GM21825 (cell line): ENCODE measurements around the gene SHISA7.

Experiments used
- ATAC-seq: cut with Tn5 transposase; IDR thresholded peaks from one replicate; pipeline ENCODE4 v1.9.1; 2021; ENCODE audit warnings: mild to moderate bottlenecking, moderate library complexity; ENCODE audit not compliant: unreplicated experiment

SHISA7 gene

DNA sequence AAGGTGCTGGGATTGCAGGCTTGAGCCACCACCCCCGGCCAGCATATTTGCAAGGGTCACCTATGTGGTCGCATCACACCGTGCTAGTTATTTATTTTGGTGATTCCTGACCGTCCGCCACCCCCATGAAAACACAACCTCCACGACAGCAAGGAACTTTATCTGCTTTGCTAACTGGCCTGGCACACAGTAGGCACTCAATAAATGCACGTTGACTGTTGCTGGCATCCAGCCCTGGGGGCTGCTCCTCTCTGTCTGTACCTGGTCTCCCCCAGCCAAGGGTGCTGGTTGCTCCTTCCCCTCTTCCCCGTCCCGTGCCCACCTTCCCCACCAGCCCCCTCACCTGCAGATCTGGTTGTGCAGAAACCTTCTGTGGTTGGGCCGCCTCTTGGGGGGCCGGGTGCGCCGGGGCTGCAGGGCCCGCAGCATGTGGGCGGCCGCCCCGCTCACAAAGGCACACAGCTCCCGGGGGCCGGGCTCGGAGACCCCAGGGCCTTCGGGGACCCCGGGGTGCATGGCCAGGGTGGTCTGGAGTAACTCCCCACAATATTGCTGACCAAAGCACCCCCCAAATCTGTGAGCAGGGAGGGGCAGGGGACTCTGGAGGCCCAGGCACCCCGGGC is 21.1 kb upstream of the SHISA7 start:
- ATAC-seq, result no peak

DNA sequence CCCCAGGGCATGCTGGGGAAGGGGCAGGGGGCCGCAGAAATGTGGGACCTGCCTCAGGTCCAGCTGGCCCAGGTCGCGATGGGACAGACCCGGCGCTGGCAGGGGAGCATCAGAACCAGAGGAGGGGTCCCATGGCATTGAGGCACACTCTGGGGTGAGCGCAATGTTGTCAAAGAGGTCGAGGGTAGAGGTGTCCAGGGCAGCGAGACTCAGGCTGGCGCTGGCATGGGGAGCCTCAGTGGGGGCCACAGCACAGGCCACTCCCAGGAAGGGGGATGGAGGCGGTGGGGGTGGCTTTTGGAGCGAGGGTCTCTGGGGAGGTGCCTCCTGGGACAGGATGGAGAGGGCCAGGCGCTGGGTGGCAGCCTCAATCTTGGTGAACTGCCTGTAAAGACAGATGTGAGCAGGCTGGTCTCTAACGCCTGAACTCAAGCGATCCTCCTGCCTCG is 20.5 kb upstream of the SHISA7 start:
- no peak for ATAC-seq

DNA sequence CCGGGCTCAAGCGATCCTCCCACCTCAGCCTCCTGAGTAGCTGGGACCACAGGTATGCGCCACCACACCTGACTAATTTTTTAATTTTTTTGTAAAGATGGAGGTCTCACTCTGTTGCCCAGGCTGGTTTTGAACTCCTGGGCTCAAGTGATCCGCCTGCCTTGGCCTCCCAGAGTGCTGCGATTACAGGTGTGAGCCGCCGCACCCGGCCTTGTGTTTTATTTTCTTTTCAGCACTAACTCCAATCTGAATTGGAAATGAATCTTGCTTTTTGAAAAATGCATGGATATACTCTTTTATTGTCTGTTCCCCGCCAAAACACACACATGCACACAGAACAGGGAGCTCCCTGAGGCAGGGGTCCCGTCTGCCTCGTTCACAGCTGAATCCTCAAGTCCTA is 19.6 kb upstream of the SHISA7 start:
- ATAC-seq, result no peak

DNA sequence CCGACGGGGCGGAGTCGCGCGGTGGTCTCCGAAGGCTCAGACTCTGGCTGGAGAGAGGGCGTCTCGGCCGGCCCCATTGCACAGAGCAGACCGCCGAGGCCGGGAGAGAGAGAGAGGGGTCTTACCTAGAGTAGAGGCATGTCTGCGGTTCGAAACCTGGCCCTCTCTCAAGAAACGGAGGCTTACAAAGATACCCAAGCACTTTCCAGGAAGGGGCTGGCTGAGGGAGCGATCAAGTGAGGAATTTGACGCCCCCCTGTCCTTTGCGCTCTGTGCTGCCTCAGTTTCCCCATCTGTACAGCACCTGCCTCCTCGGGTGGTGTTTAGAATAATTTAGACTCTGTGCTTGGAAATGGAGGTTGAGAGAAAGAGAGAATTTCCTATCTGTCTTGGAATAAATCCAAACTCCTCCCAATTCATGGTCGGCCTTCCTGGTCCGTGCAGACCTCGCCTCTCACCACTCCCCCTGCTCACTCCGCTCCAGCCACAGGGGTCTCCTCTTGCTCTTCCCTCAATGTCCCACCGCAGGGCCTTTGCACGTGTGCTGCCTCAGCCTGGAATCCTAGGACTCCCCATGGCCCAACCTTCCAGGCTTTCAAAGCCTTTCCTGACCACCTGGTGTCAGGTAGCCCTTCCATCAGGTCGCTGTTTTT is 19.0 kb upstream of the SHISA7 start:
- ATAC-seq, result no peak

DNA sequence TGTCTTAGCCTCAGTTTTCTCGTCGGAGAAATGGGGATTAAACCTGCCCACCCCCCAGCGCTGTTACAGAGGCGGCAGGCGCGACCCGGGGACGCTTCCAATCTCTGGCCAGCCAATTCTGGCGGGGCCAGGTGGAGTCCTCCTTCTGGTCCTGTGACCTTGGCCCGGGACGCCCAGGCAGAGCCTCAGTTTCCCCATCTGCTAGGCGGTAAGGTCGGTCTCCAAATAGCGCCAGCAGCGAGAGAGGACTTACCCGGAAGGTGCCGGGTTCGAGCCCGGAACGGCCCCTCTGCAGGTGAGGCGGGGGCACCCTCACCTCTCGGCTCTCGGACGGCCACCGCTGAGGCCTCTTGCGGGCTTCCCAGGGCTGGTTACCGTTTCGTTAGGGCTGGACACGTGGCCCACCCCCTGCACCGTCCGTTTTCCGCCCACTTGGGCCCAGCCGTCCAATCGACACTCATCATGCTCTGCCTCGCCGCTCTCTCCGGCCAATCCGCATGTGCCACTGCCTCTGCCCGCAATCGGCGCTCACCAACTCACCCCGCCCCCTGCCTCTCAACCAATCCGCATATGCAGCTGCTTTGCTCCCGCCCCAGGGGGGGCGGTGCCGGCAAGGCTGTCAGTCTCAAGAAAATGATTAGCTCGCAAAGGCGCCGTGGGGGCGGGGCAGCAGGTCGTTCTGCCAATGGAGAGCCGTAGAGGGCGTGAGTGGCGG is 18.3 kb upstream of the SHISA7 start, which contains the start of gene ISOC2:
Gene ISOC2, minus strand, starts transcription at position 384 of the 715 bp plus-strand sequence. CDS start 5,156 bp downstream, outside the sequence.
- ATAC-seq, result peak; percentile 84

DNA sequence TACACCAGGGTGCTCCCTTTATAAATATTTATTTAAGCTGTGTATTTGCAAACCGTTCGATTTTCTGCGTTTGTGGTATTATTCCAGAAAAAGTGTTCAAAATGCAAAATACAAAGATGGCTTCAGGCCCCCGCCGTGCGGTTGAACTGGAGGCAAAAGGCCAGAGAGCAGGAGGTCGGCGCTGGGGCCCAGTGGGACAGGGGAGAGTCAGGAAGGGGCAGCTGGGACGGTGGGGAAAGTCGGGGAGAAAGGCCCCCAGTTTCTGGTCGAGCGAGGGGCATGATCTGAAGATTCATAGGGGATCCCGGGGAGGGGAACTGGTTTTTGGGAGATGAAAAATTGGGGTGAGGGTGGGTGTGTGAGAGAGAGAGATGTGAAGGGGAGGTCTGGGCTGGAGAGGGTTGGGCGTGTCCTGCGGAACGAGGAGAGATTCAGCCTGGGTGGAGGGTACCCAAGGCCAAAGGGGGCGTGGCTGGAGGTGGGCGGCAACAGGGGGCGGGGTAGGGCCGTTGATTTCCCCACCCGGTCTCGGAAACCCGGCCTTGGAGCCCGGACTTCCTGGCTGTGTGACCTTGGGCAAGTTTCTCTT is 17.7 kb upstream of the SHISA7 start:
- no peak for ATAC-seq

DNA sequence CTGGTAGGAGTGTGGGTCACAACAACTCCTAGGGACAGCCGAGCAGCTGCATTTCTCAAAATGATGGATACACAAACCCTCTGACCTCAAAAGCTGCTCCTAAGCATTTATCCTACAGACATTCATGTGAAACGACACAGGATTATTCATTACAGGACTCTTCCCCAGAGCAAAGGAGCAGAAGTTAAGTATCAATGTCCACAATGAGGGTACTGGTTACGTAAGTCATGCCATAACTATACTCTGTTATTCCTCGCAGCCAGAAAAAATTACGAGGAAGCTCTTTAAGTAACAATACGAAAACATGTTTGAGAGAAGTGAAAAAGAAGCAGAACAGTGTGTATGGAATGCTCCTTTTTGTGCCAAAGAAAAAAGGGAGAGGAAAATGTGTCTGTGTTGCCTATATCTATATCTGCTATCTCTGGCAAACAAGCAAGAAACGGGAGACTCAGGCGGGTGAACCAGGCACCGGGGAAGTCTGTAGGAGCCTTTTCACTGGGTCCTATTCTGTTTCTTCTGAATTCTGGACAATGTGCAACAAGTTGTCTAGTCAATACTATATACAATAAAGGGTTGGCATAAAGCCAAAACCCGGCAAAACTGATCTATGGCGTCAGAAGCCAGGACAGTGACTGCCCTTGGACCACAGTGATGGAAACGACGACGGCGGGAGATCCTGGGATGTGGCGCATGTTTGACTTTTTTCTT is 17.0 kb upstream of the SHISA7 start:
- ATAC-seq, result no peak

DNA sequence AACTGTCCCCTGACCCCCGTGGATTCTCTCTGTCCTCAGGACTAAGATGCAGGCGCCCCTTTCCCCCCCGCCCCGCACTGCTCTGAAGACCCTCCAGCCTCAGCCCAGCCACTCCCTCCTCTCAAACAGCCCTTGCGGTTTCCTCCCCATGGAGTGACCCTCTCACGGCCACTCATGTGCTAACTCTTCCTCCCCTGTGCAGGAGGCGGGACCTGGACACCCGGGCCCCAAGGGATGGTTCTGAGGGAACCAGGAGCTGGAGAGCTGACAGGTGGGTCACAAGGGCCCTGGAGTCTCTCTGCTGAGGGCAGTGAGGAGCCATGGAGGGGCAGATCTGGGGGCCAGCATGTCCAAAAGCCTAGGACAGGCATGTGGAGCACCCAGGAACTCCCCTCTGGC is 16.4 kb upstream of the SHISA7 start:
- ATAC-seq, result no peak

DNA sequence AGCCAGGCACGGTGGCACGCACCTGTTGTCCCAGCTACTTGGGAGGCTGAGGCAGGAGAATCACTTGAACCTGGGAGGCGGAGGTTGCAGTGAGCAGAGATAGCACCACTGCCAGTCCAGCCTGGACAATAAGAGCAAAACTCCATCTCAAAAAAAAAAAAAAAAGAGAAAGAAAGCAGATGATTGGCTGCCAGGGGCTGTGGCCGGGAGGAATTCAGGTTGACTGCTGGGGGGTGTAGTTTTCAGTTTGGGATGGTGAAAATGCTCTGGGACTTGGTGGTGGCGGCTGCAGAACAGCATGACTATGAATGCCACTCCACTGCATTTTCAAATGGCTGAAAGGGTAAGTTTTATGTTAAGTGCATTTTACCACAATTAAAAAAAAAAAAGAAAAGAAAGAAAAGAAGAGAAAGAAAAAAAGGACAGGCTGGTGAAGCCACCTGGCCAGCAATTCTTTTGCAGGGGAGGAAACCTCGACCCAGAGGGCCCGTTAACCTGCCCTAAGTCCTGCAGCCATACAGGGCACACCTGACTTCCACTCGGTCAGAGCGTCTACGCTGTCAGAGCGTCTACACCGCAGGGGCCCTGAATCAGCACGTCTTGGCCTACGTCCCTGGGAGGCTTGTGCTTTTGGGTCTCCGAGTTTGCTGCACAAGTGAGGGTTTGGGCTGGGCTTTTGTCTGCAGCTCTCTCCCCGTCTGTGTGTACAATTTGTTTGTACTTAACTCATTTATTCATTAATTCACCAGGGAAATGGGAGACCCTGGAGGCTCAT is 14.8 kb upstream of the SHISA7 start:
- no peak for ATAC-seq

DNA sequence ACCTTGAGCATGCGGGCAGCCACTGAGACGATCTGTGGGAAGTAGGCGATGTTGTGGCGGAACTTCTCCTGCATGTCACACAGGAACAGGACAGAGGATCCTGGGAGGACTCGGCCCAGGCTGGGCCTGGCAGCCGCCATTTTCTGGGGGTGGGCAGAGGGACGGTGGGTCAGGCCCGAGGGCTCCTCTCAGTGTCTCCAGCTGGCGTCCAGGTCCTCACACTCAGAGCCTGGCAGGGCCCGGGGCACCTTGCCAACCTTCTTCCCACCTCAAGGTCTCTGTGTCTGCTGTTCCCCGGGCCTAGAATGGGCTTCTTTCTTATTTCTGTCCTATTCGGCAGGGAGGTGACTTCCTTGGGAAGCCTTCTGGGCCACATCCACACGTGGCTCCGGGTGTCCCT is 13.2 kb upstream of the SHISA7 start:
- no peak for ATAC-seq

DNA sequence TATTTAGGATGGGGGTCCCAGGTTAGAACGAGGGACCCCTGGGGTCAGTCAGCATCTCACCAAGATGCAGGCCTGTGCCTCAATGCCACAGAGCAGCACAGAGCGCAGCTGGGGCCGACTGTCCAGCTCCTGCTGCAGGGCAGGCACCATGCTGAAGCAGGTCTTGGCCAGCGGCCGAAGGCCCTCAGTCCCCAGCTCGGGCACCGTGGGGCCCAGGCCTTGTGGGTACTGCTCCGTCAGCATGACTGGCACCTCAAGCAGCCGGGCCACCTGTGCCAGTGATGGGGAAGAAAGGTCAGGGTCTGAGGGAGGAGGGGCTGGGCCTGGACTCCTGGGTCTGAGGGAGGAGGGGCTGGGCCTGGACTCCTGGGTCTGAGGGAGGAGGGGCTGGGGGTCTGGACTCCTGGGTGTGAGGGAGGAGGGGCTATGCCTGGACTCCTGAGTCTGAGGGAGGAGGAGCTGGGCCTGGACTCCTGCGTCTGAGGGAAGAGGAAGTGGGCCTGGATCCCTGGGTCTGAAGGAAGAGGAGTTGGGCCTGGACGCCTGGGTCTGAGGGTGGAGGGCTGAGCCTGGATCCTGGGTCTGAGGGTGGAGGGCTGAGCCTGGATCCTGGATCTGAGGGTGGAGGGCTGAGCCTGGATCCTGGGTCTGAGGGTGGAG is 12.6 kb upstream of the SHISA7 start:
- ATAC-seq, result no peak

DNA sequence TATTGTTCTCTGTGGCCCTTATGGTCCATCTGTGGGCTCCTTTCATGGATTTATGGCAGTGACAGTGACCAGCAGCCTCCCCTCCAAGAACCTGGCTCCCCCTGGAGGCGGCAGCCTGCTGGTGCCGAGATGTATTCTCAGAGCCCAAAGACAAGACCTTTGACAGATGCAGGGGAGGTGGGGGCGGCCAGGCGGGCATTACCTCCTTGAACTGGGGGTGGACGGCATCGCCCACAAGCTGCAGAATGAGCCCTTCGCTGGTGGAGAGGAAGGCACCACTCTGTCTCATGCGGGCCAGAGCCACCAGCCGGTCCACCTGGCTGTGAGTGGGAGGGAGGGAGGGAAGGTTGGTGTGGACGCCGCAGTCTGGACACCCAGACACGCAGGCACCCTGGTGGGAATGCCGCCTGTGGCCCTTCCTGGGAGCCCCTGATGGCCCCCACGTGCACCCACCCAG is 11.7 kb upstream of the SHISA7 start:
- no peak for ATAC-seq

DNA sequence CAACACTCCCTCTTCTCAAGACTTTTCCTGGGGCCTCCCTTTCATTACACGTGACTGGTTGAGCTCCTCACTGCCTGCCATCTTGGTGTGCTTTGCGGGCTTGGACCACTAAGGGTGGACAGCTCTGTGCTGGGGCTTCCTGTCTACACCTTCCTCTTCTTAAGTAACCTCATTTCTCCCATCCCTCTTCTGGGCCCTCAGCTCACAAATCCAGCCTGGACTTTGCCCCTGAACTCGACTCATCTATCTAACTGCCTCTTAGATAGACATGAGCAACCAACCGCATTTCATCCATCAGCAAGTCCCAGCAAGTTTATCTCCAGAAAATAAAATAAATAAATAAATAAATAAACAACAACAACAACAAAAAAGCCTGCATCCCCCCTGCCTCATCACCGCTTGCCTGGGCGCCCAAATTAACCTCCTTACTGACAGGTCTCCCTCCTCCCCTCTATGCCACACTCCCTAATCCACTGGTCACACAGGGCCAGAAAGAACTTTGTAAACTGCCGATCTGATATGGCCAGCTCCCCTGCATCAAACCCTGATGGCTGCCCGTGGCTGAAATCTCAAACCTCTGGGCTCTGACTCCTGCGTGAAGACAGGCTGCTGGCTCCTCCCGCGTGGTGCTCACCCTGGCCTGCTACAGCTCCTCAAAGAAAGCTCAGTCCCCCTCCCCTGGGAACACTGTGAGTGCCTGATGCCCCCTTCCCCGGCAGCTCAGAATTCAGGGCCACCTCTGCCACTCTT is 10.6 kb upstream of the SHISA7 start:
- ATAC-seq, result no peak

DNA sequence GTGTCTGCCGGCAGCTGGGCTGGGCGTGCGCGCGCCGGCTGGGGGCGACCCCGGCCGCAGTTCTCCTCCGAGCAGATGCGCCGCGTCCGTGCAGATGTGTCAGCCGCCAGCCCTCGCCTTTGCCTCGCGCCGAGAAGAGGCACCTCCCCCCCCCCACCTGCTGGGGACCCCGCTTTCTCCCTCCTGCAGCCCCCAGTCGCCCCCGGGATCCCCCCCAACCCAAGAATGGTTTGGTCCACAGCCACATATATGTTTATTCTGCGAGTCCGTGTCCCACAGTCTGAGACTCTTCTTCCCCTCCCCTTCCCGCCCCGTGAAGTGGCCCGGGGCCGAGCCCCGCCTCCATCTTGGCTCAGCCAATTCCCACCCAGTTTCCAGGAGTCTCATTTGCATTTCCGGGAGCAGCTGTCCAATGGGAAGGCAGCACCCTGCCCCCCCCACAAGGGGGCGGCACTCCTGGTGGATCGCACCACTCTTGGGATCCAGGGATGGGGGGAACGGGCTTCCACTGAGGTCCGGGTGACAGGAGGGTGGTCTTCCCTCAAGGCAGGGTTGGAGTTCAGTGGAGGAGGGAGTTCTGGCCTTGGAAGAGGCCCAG is 9.7 kb upstream of the SHISA7 start:
- no peak for ATAC-seq

DNA sequence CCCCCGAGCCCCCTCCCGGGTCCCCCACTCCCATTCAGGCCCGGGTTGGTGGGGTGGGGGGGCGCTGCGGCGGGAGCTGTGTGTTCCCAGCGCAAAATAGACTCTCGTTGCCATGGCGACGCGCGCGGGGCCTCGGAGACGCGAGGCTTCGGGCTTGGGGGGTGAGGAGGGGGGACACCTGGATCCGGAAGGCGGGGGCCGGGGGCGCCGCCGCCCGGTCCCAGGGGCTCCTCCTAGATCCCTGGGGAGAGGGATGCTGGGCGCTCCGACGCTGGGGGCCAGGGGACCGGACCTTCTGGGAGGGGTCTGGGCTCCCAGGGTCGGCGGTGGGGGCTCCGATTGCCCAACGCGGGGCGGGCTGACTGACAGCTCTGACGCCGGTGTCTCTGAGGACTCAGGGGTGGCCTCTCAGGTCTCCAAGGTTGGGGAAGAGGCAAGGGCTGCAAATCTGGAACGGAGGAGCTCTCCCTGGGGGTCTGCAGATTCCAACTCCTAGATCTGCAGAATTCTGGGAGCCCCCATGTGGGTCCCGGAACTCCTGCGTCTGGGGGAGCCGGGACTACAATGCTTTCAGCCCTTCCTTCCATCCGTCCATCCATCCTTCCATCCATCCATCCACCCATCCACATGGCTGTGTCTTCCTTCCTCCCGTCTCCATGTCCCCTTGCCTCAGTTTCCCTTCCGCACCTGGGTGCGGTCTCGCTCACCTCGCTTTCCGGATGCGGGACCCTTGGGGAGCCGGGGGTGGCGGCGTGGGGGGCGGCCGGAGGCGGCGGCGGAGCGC is 9.1 kb upstream of the SHISA7 start:
- ATAC-seq, result no peak

DNA sequence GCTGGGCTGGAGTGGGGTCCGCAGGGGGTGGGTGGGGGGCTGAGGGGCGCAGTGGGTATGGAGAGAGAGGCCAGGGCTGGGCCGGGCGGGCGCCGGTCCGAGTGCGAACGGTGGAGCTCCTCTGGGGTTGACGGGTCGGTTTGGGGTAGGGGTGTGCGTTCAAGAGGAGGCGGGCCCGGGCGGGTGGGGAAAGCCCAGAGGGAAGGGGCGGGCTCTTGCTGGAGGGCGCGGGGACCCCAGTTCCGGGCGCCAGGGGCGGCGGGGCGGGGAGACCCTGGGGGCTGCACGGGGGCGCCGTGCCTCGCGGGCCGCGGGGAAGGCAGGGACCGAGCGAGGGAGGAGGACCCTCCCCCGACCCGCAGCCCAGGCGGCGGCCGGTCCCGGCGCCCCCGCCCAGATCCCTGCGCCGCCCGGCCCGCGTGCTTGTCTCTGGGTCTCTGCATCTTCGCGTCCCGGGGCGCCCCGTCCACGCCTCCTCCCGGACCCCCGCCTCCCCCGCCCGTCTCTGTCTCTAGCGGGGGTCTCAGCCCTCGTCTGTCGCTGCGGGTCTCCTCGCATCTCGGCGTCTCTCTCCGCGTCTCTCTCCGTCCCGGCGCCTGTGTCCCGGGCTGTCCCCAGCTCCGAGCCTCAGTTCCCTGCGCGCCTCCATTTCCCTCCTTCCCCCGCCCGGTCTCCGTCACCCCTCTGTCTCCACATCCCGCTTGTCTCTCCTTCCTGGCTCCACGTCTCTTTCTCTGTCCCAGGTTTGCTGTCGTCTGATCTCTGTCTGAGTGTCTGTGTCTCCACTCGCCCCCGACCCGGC is 8.3 kb upstream of the SHISA7 start:
- ATAC-seq, result no peak

DNA sequence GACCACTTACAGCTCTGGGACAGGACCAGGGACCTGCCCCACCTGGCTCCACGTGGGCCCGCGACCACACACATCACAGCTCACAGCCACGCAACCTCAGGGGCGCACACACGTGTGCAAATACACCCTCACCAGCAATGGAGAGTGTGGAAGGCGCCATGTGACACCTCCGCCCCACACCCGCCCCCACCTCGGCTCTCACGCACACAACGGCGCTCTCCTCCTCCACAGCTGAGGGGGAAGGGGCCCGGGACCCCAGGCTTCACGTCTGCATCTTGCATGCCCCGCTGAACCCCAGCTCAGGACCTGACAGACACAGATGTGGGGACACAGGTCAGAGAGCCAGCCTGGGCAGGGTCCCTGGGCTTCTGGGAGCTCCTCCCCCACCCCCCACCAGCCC is 6.4 kb upstream of the SHISA7 start:
- no peak for ATAC-seq
